HepG2 (cell line): ENCODE measurements around the gene PCDHGA6. TPM values are rescaled to one million over a fixed set of nuclear protein-coding genes. Genes with fewer than 3 reads are reported as not detected.
A peak's percentile ranks its signal among the peaks of the same experiment; 100 is the strongest.
"Not testable (repeated sequence)": the region's sequence is repeated elsewhere in the genome, so short reads cannot be mapped to it uniquely, and the experiment has no call there.

Experiments
- ATAC-seq: fragments of 200-7000 bp; cut with Tn5 transposase; 3 replicates; pipeline ENCODE4 v1.9.1; 2020; ENCODE audit warnings: mild to moderate bottlenecking, moderate library complexity
- BruUV-seq: library from RNA; stranded (reverse); fragments of 400-500 nt; replicated peaks from 2 replicates; lab custom pipeline; 2021; lab: Mats Ljungman, UMichigan
- CTCF ChIA-PET: fragments of 300-600 bp; formaldehyde crosslinking; extraction: SDS; loops from one replicate; lab custom pipeline; 2021; ENCODE audit warnings: low total read pairs, inconsistent platforms, low intra/inter-chr PET ratio; lab: Yijun Ruan, JAX
- POLR2A ChIA-PET: fragments of 350-600 bp; sonication (Branson Sonifier 250); formaldehyde crosslinking; loops from one replicate; lab custom pipeline; 2020; ENCODE audit warnings: antibody characterized with exemption, inconsistent platforms; lab: Yijun Ruan, JAX
- DNase-seq: peaks from one replicate; pipeline ENCODE4 v3.0.0-alpha.2; 2015; ENCODE audit warnings: low spot score
- FAIRE-seq: peaks from 3 replicates; lab custom pipeline; 2011; peaks lifted over from hg19 to GRCh38; lab: Jason Lieb, UNC
- H2AFZ ChIP-seq: one replicate; pipeline ENCODE4 v1.6.1; 2011; ENCODE audit warnings: low read length, inconsistent platforms
- H3K27ac ChIP-seq: fragments of 300-600 bp; 3 replicates; pipeline ENCODE4 v1.8.0; 2011; ENCODE audit warnings: mixed run types, mild to moderate bottlenecking, mixed read lengths, low read length, inconsistent platforms; ENCODE audit not compliant: insufficient read depth; ENCODE audit errors: extremely low read length
- H3K27me3 ChIP-seq, 2 experiments: fragments of 200-600 bp in 1 of 2; 2 replicates in 1 of 2; 3 replicates in 1 of 2; pipeline versions ENCODE4 v1.6.0 to v1.8.0; 2011; ENCODE audit warnings: low read length in 2 of 2, mild to moderate bottlenecking in 2 of 2, moderate library complexity in 2 of 2, inconsistent platforms in 1 of 2; ENCODE audit not compliant: insufficient read depth in 2 of 2, control insufficient read depth in 1 of 2
- H3K36me3 ChIP-seq, 2 experiments: fragments of 200-600 bp in 1 of 2; replicated peaks in 1 of 2; 2 replicates in 1 of 2; 3 replicates in 1 of 2; pipeline versions ENCODE4 v1.5.1 to v1.8.0; 2011; ENCODE audit warnings: low read length in 2 of 2, inconsistent platforms in 1 of 2; ENCODE audit not compliant: insufficient read depth in 2 of 2, control insufficient read depth in 1 of 2
- H3K4me1 ChIP-seq: 2 replicates; pipeline ENCODE4 v1.5.1; 2012; ENCODE audit warnings: low read length, inconsistent platforms; ENCODE audit not compliant: insufficient read depth
- H3K4me2 ChIP-seq: 2 replicates; pipeline ENCODE4 v1.6.0; 2011; ENCODE audit warnings: low read depth, low read length, inconsistent platforms
- H3K4me3 ChIP-seq, 3 experiments: fragments of 200-600 bp in 1 of 3; sonication (generic), shearing (Covaris generic) in 1 of 3; replicated peaks in 1 of 3; 2 replicates each; pipeline ENCODE4 v1.5.1; 2011 to 2016; ENCODE audit warnings: low read length in 3 of 3, inconsistent platforms in 2 of 3, low read depth in 2 of 3, mild to moderate bottlenecking in 2 of 3, control low read depth in 1 of 3, mixed read lengths in 1 of 3; ENCODE audit not compliant: insufficient read depth in 1 of 3
- H3K79me2 ChIP-seq: one replicate; pipeline ENCODE4 v1.6.1; 2011; ENCODE audit warnings: low read length, inconsistent platforms; ENCODE audit not compliant: insufficient read depth
- H3K9ac ChIP-seq: 2 replicates; pipeline ENCODE4 v1.6.0; 2011; ENCODE audit warnings: mild to moderate bottlenecking, low read depth, low read length, inconsistent platforms; ENCODE audit not compliant: insufficient read depth
- H3K9me3 ChIP-seq: 2 replicates; pipeline ENCODE4 v1.5.1; 2012; ENCODE audit warnings: mild to moderate bottlenecking, low read length
- H4K20me1 ChIP-seq: 2 replicates; pipeline ENCODE4 v1.6.0; 2011; ENCODE audit warnings: inconsistent platforms, mild to moderate bottlenecking, low read length, moderate library complexity; ENCODE audit not compliant: insufficient read depth
- CTCF ChIP-seq: sonication (generic); formaldehyde crosslinking; IDR thresholded peaks from 2 replicates; pipeline ENCODE4 v1.5.0; 2020; ENCODE audit warnings: mild to moderate bottlenecking, missing genetic modification reagents, moderate library complexity
- FOXA1 ChIP-seq, 2 experiments: fragments of 450-650 bp in 1 of 2; sonication (generic) in 1 of 2; formaldehyde crosslinking in 1 of 2; IDR thresholded peaks; 2 replicates each; pipeline versions ENCODE4 v1.4.0 to v1.6.1; 2016 to 2020; ENCODE audit warnings: missing genetic modification reagents in 1 of 2
- KDM2A ChIP-seq: sonication (generic); formaldehyde crosslinking; IDR thresholded peaks from 2 replicates; pipeline ENCODE4 v1.4.0; 2020; ENCODE audit warnings: low read depth, missing genetic modification reagents, borderline replicate concordance
- PHF8 ChIP-seq: sonication (generic); formaldehyde crosslinking; IDR thresholded peaks from 2 replicates; pipeline ENCODE4 v1.5.0; 2020; ENCODE audit warnings: missing genetic modification reagents
- PLRG1 ChIP-seq: fragments of 450-650 bp; conservative IDR thresholded peaks from 2 replicates; pipeline ENCODE4 v1.6.1; 2016
- RAD21 ChIP-seq: fragments of 450-650 bp; formaldehyde crosslinking; IDR thresholded peaks from 2 replicates; pipeline ENCODE4 v1.5.0; 2020; ENCODE audit warnings: mild to moderate bottlenecking
- SP140L ChIP-seq: sonication (generic); formaldehyde crosslinking; IDR thresholded peaks from 2 replicates; pipeline ENCODE4 v1.4.0; 2020; ENCODE audit warnings: missing genetic modification reagents, borderline replicate concordance
- STAG1 ChIP-seq: sonication (generic); formaldehyde crosslinking; IDR thresholded peaks from 2 replicates; pipeline ENCODE4 v1.4.0; 2020; ENCODE audit warnings: missing genetic modification reagents
- ZBTB21 ChIP-seq: sonication (generic); formaldehyde crosslinking; IDR thresholded peaks from 2 replicates; pipeline ENCODE4 v1.4.0; 2020; ENCODE audit warnings: missing genetic modification reagents
- ZNF20 ChIP-seq: sonication (generic); formaldehyde crosslinking; IDR thresholded peaks from 2 replicates; pipeline ENCODE4 v1.4.0; 2020; ENCODE audit warnings: mild to moderate bottlenecking, moderate library complexity, missing genetic modification reagents
- ZNF383 ChIP-seq: sonication (generic); formaldehyde crosslinking; IDR thresholded peaks from 2 replicates; pipeline ENCODE4 v1.4.0; 2020; ENCODE audit warnings: missing genetic modification reagents, mild to moderate bottlenecking, borderline replicate concordance
- ZNF441 ChIP-seq: sonication (generic); formaldehyde crosslinking; IDR thresholded peaks from 2 replicates; pipeline ENCODE4 v1.7.0; 2021; ENCODE audit warnings: missing genetic modification reagents, borderline replicate concordance
- ZNF619 ChIP-seq: sonication (generic); formaldehyde crosslinking; IDR thresholded peaks from 2 replicates; pipeline ENCODE4 v1.4.0; 2020; ENCODE audit warnings: mild to moderate bottlenecking, missing genetic modification reagents
- ZNF674 ChIP-seq: sonication (generic); formaldehyde crosslinking; IDR thresholded peaks from 2 replicates; pipeline ENCODE4 v1.5.0; 2020; ENCODE audit warnings: low read depth, mild to moderate bottlenecking, missing genetic modification reagents
- ZNF800 ChIP-seq: sonication (generic); formaldehyde crosslinking; IDR thresholded peaks from 2 replicates; pipeline ENCODE4 v1.4.0; 2020; ENCODE audit warnings: missing genetic modification reagents
- ZSCAN25 ChIP-seq: sonication (generic); formaldehyde crosslinking; IDR thresholded peaks from 2 replicates; pipeline ENCODE4 v1.8.0; 2022; ENCODE audit warnings: mild to moderate bottlenecking, missing genetic modification reagents
- WGBS: methylation state at CpG from one replicate; pipeline ENCODE4 v1.1.6; 2017; ENCODE audit warnings: low lambda C conversion rate; 5-methylcytosine and 5-hydroxymethylcytosine counted together
- in situ Hi-C: cut with HindIII; loops from 2 replicates; pipeline ENCODE4 v1.10.0; 2017; ENCODE audit warnings: low pct_unique_long_range_greater_than_20kb; ENCODE audit not compliant: extremely low pct_ligation_motif_present
- intact Hi-C: fragments of 100-400 bp; cut with micrococcal nuclease; formaldehyde crosslinking; loops from one replicate; pipeline ENCODE4 v1.10.0; 2022; ENCODE audit not compliant: unreplicated experiment
- polyA plus RNA-seq, 8 experiments: library from polyadenylated mRNA; depleted of rRNA in 3 of 8; stranded (reverse) in 7 of 8; unstranded in 1 of 8; fragments of >200 nt; fragmentation: Illumina TruSeq in 4 of 8; extraction: Trizol in 4 of 8; gene quantifications; 2 replicates each; pipeline versions ENCODE4 v1.2.1 to v1.2.3, GENCODE V29; 2011 to 2016; ENCODE audit warnings: low read depth in 4 of 8, missing spikeins in 1 of 8, mixed read lengths in 1 of 8; ENCODE audit not compliant: insufficient read depth in 1 of 8
- total RNA-seq, 5 experiments: library from RNA; depleted of rRNA; stranded (reverse); fragments of >200 nt; fragmentation: Illumina TruSeq; extraction: Trizol; gene quantifications; 2 replicates each; pipeline ENCODE4 v1.2.3, GENCODE V29; 2016; ENCODE audit warnings: low read depth in 1 of 5

Gene PCDHGA6
- total and polyA plus RNA-seq, 2 of the 13 experiments (the other 11 are each of a cell fraction or from before 2014, with no cell fraction given) = 0.33 to 0.51 TPM

GRCh38 chr5:141384471-141385267 lies 11.0 kb downstream of the PCDHGA6 start:
- POLR2A ChIA-PET = no interaction called here
- H3K4me1 ChIP-seq = peaks cover 5% of the 10 kb centered on the region; the same call in 1 of the 2 replicates

GRCh38 chr5:141387557-141388311 lies 14.0 kb downstream of the PCDHGA6 start, which contains the start of gene PCDHGB4:
TSS of gene PCDHGB4 (plus strand) at chr5:141387698. CDS start at chr5:141387885, 187 bp downstream.
- in situ Hi-C loops, intact Hi-C loops: not testable (repeated sequence)
- CTCF ChIA-PET = interaction anchor here (0.6 to 1.5 kb wide), 3 partner anchors 137 to 177 kb away, joined by 3 to 8 read pairs (median 3); no protein-coding TSS in a partner anchor
- peak; percentile 66 for TF ChIP-seq CTCF (CRISPR knock-in tag)
- peak; percentile 46; the same call in 1 of the 2 replicates for TF ChIP-seq ZNF800
- TF ChIP-seq PHF8 (CRISPR knock-in tag) = 0 out of 2 replicates have a peak, but pooled peaks have one; percentile 19
- peak; percentile 64 for TF ChIP-seq STAG1 (CRISPR knock-in tag)
- TF ChIP-seq RAD21 (CRISPR knock-in tag) = peak; percentile 59

More at GRCh38 chr5:141384471-141385267, 11.0 kb downstream of the PCDHGA6 start:
- FAIRE-seq (no peak), DNase-seq (no peak), ATAC-seq (no peak)
- in situ Hi-C loops (no loop called here), intact Hi-C loops (no loop called here)
- Histone ChIP-seq H3K27me3 (no peaks in the 10 kb centered on the region), H3K27ac (no peak overlapping the region), H3K4me2 (no peak overlapping the region), H3K9me3 (peaks cover 10% of the 10 kb centered on the region; the same call in 1 of the 2 replicates), H3K4me3 (no peak overlapping the region), H4K20me1 (no peaks in the 10 kb centered on the region), H3K79me2 (no peaks in the 10 kb centered on the region), H2AFZ (no peak overlapping the region), H3K36me3 (no peaks in the 10 kb centered on the region), H3K9ac (no peak overlapping the region)
- TF ChIP-seq ZBTB21 (CRISPR knock-in tag) (no peak), ZNF441 (CRISPR knock-in tag) (no peak), ZNF20 (CRISPR knock-in tag) (no peak), ZNF674 (no peak), KDM2A (no peak), ZNF383 (CRISPR knock-in tag) (no peak), PLRG1 (no peak), FOXA1 (IDR thresholded peaks at IDR 0.05) (no peak), FOXA1 (CRISPR knock-in tag; IDR thresholded peaks at IDR 0.05) (no peak), ZSCAN25 (CRISPR knock-in tag) (no peak), ZNF619 (CRISPR knock-in tag) (no peak), SP140L (CRISPR knock-in tag) (no peak)
- CTCF ChIA-PET = no interaction called here
- BruUV-seq = no TSS peak
- WGBS = 56% methylated on average over 7 of the region's 43 CpGs

More at GRCh38 chr5:141387557-141388311, 14.0 kb downstream of the PCDHGA6 start, which contains the start of gene PCDHGB4:
- not testable (repeated sequence) for H3K4me1 ChIP-seq, H3K36me3 ChIP-seq, H3K79me2 ChIP-seq, H3K27ac ChIP-seq, H3K27me3 ChIP-seq, H3K9ac ChIP-seq, H2AFZ ChIP-seq, H4K20me1 ChIP-seq
- peak within 1 kb of the TSS in 2 of 3 experiments; percentile 39 to 50; a peak in 4 of 6 replicates for H3K4me3 ChIP-seq
- POLR2A ChIA-PET = interaction anchor here (1.2 kb wide), 1 partner anchor 67 kb away, joined by 3 read pairs; the partner anchor contains the start of gene TAF7
- DNase-seq = peak; percentile 16
- H3K9me3 ChIP-seq = peaks cover 18% of the 10 kb centered on the region
- peak; percentile 44 for FAIRE-seq
- TSS peak; percentile 47 for BruUV-seq
- WGBS = 46% methylated on average over 18 of the region's 40 CpGs
- ATAC-seq = peak; percentile 96
- peak within 1 kb of the TSS; percentile 51 for H3K4me2 ChIP-seq
